K562 (cell line): ENCODE results near the gene CFDP1. TPM values are rescaled to one million over a fixed set of nuclear protein-coding genes. Genes with fewer than 3 reads are reported as not detected.
A peak's percentile ranks its signal among the peaks of the same experiment; 100 is the strongest.

ENCODE experiments used
- ATAC-seq: fragments of 200-7000 bp; cut with Tn5 transposase; 3 replicates; pipeline ENCODE4 v1.9.1; 2020; ENCODE audit warnings: moderate library complexity
- BruUV-seq: library from RNA; stranded (reverse); fragments of 400-500 nt; replicated peaks from 2 replicates; lab custom pipeline; 2021; lab: Mats Ljungman, UMichigan
- CTCF ChIA-PET: fragments of 300-600 bp; formaldehyde crosslinking; extraction: SDS; loops from one replicate; lab custom pipeline; 2021; ENCODE audit warnings: low intra/inter-chr PET ratio; lab: Yijun Ruan, JAX
- POLR2A ChIA-PET: fragments of 300-600, 350-650 bp; sonication (Branson Sonifier 250); formaldehyde crosslinking; extraction: SDS; loops from one replicate; lab custom pipeline; 2021; ENCODE audit warnings: antibody characterized with exemption, inconsistent platforms; lab: Yijun Ruan, JAX
- DNase-seq, 4 experiments: peaks; one replicate each; pipeline versions ENCODE4 v3.0.0 to v3.0.0-alpha.2; 2011 to 2018; ENCODE audit warnings: low spot score in 3 of 4, mixed read lengths in 3 of 4; ENCODE audit errors: extremely low read depth in 1 of 4
- FAIRE-seq: peaks from 2 replicates; lab custom pipeline; 2011; peaks lifted over from hg19 to GRCh38; lab: Jason Lieb, UNC
- H2AFZ ChIP-seq: 2 replicates; pipeline ENCODE4 v1.6.0; 2011; ENCODE audit warnings: low read depth, low read length, control low read depth, inconsistent platforms
- H3K27ac ChIP-seq: fragments of 200-600 bp; 3 replicates; pipeline ENCODE4 v1.8.0; 2011; ENCODE audit warnings: low read depth, mild to moderate bottlenecking, control low read depth, inconsistent platforms, low read length, moderate library complexity, mixed read lengths; ENCODE audit errors: extremely low read depth
- H3K27me3 ChIP-seq, 2 experiments: fragments of 300-600 bp in 1 of 2; 2 replicates in 1 of 2; 3 replicates in 1 of 2; pipeline versions ENCODE4 v1.6.0 to v1.8.0; 2011; ENCODE audit warnings: inconsistent platforms in 2 of 2, low read length in 2 of 2, mild to moderate bottlenecking in 1 of 2, mixed read lengths in 1 of 2, moderate library complexity in 1 of 2; ENCODE audit not compliant: control insufficient read depth in 2 of 2, insufficient read depth in 2 of 2
- H3K36me3 ChIP-seq: fragments of 300-600 bp; 3 replicates; pipeline ENCODE4 v1.8.0; 2011; ENCODE audit warnings: mild to moderate bottlenecking, low read length, inconsistent platforms; ENCODE audit not compliant: control insufficient read depth, insufficient read depth
- H3K4me1 ChIP-seq, 2 experiments: fragments of 200-600 bp in 1 of 2; replicated peaks in 1 of 2; 2 replicates in 1 of 2; 3 replicates in 1 of 2; pipeline versions ENCODE4 v1.5.1 to v1.8.0; 2011; ENCODE audit warnings: inconsistent platforms in 2 of 2, low read length in 2 of 2, mild to moderate bottlenecking in 1 of 2, mixed read lengths in 1 of 2, moderate library complexity in 1 of 2; ENCODE audit not compliant: control insufficient read depth in 2 of 2, insufficient read depth in 2 of 2
- H3K4me2 ChIP-seq: 2 replicates; pipeline ENCODE4 v1.6.1; 2011; ENCODE audit warnings: low read length, control low read depth, inconsistent platforms, mixed read lengths; ENCODE audit not compliant: insufficient read depth
- H3K4me3 ChIP-seq: fragments of 200-600 bp; sonication (generic), shearing (Covaris generic); 2 replicates; pipeline ENCODE4 v1.5.1; 2016; ENCODE audit warnings: control low read depth, inconsistent platforms
- H3K79me2 ChIP-seq: fragments of 200-600 bp; 3 replicates; pipeline ENCODE4 v1.8.0; 2011; ENCODE audit warnings: low read length, inconsistent platforms; ENCODE audit not compliant: control insufficient read depth, insufficient read depth
- H3K9ac ChIP-seq, 2 experiments: 2 replicates each; pipeline versions ENCODE4 v1.6.0 to v1.6.1; 2011; ENCODE audit warnings: low read depth in 2 of 2, low read length in 2 of 2, control low read depth in 1 of 2, inconsistent platforms in 1 of 2, mild to moderate bottlenecking in 1 of 2, mixed read lengths in 1 of 2; ENCODE audit not compliant: insufficient read depth in 1 of 2
- H3K9me1 ChIP-seq: one replicate; pipeline ENCODE4 v1.6.0; 2011; ENCODE audit warnings: inconsistent platforms, mild to moderate bottlenecking, low read length, moderate library complexity; ENCODE audit not compliant: control insufficient read depth, insufficient read depth
- H3K9me3 ChIP-seq: replicated peaks from 2 replicates; pipeline ENCODE4 v1.5.1; 2011; ENCODE audit warnings: low read depth, low read length, inconsistent platforms; ENCODE audit not compliant: control insufficient read depth, insufficient read depth
- H4K20me1 ChIP-seq: replicated peaks from 2 replicates; pipeline ENCODE4 v1.6.1; 2011; ENCODE audit warnings: low read length, inconsistent platforms, mixed read lengths; ENCODE audit not compliant: control insufficient read depth, insufficient read depth
- C11orf30 ChIP-seq: fragments of 450-650 bp; IDR thresholded peaks from 2 replicates; pipeline ENCODE4 v1.6.1; 2016; ENCODE audit warnings: low read depth, mild to moderate bottlenecking
- CHD1 ChIP-seq: fragments of 200-600 bp; sonication (generic); IDR thresholded peaks from one replicate; pipeline ENCODE4 v1.6.1; 2012; ENCODE audit warnings: mild to moderate bottlenecking, moderate library complexity, low read length, inconsistent platforms
- ETV1 ChIP-seq: fragments of 450-650 bp; conservative IDR thresholded peaks from 2 replicates; pipeline ENCODE4 v1.6.1; 2016; ENCODE audit warnings: missing genetic modification characterization, control low read depth, low read depth, missing compliant biosample characterization
- FIP1L1 ChIP-seq: fragments of 200-400 bp; formaldehyde crosslinking; IDR thresholded peaks from 2 replicates; pipeline ENCODE4 v1.6.1; 2018; ENCODE audit warnings: mild to moderate bottlenecking, low read depth, low read length; ENCODE audit not compliant: poor library complexity, severe bottlenecking
- GATAD2A ChIP-seq: fragments of 450-650 bp; IDR thresholded peaks from 2 replicates; pipeline ENCODE4 v1.6.1; 2017
- HCFC1 ChIP-seq: IDR thresholded peaks from 2 replicates; pipeline ENCODE4 v1.6.1; 2012; ENCODE audit warnings: low read depth, low read length, improper control_type of control experiment
- MAX ChIP-seq: sonication (generic); formaldehyde crosslinking; IDR thresholded peaks from 2 replicates; pipeline ENCODE4 v1.9.0; 2022; ENCODE audit warnings: mild to moderate bottlenecking, missing genetic modification reagents
- MED1 ChIP-seq: sonication (generic); formaldehyde crosslinking; IDR thresholded peaks from 2 replicates; pipeline ENCODE4 v1.8.1; 2023; ENCODE audit warnings: missing genetic modification reagents, borderline replicate concordance
- TEAD2 ChIP-seq: fragments of 450-650 bp; IDR thresholded peaks from 2 replicates; pipeline ENCODE4 v1.6.1; 2016; ENCODE audit warnings: missing genetic modification characterization, control low read depth, missing compliant biosample characterization
- ZFP30 ChIP-seq: fragments of 250-450 bp; sonication (Bioruptor Pico); IDR thresholded peaks from 2 replicates; pipeline ENCODE4 v1.8.0; 2022; ENCODE audit warnings: moderate library complexity, mild to moderate bottlenecking, inconsistent platforms, borderline replicate concordance
- ZHX1 ChIP-seq: fragments of 150-350 bp; conservative IDR thresholded peaks from 2 replicates; pipeline ENCODE4 v1.6.1; 2014; ENCODE audit warnings: low read length
- ZNF561 ChIP-seq: fragments of 450-650 bp; formaldehyde crosslinking; conservative IDR thresholded peaks from 2 replicates; pipeline ENCODE4 v1.4.0; 2020; ENCODE audit warnings: mild to moderate bottlenecking, moderate library complexity
- ZNF586 ChIP-seq: fragments of 450-650 bp; formaldehyde crosslinking; conservative IDR thresholded peaks from 2 replicates; pipeline ENCODE4 v1.4.0; 2020; ENCODE audit warnings: mild to moderate bottlenecking, moderate library complexity
- WGBS: fragments of 100-300 bp; shearing (Covaris generic); methylation state at CpG from one replicate; pipeline ENCODE4 v1.1.6; 2016; ENCODE audit warnings: low coverage, mixed read lengths; ENCODE audit not compliant: insufficient coverage; ENCODE audit errors: missing lambda C conversion rate; 5-methylcytosine and 5-hydroxymethylcytosine counted together
- in situ Hi-C: fragments of 300-500 bp; cut with MboI; formaldehyde crosslinking; loops from 4 replicates; pipeline ENCODE4 v1.15.0; 2018; ENCODE audit warnings: inconsistent platforms, mixed read lengths
- intact Hi-C: fragments of 100-400 bp; cut with micrococcal nuclease; formaldehyde crosslinking; loops from 2 replicates; pipeline ENCODE4 v1.14.2; 2022
- polyA plus RNA-seq, 8 experiments: library from polyadenylated mRNA; depleted of rRNA in 4 of 8; stranded (reverse) in 5 of 8; unstranded in 3 of 8; fragments of >200 nt; fragmentation: Nextera tagmentation in 2 of 8; fragmentation: Illumina TruSeq in 1 of 8; extraction: Ambion mirVana in 2 of 8; extraction: Trizol in 1 of 8; gene quantifications; 2 replicates each; pipeline versions ENCODE4 v1.2.1 to v1.2.3, GENCODE V29; 2011 to 2014; ENCODE audit warnings: inconsistent platforms in 1 of 8, missing spikeins in 1 of 8
- total RNA-seq, 7 experiments: library from RNA; depleted of rRNA in 6 of 7; stranded (reverse); fragments of >200 nt in 6 of 7; fragmentation: Illumina TruSeq in 2 of 7; extraction: Trizol in 2 of 7; gene quantifications; 2 replicates each; pipeline versions ENCODE4 v1.2.1 to v1.2.3, GENCODE V29; 2011 to 2021; ENCODE audit warnings: low replicate concordance in 1 of 7
- TF ChIP-seq, protein P1 (sequence below): sonication (generic); formaldehyde crosslinking; IDR thresholded peaks from 2 replicates; pipeline ENCODE4 v1.8.1; 2022; ENCODE audit warnings: missing genetic modification reagents
- TF ChIP-seq, protein P2 (sequence below): fragments of 450-650 bp; IDR thresholded peaks from 2 replicates; pipeline ENCODE4 v1.6.1; 2016; ENCODE audit warnings: antibody characterized with exemption

The CFDP1 gene
- total and polyA plus RNA-seq, 9 of the 15 experiments (the other 6 are each of a cell fraction or from before 2014, with no cell fraction given) = 31.5 to 78.4 (median 61.7) TPM

- intact Hi-C loops = loop anchor here (1.0 to 5.0 kb wide), 2 partner anchors 11 to 41 kb away; partner anchors contain the start of gene TMEM170A
- Histone ChIP-seq H3K4me3 (0 out of 2 replicates have a peak overlapping the region, but pooled peaks have one; percentile 3), H3K9me1 (no peaks in the 10 kb centered on the region), H3K27me3 (no peaks in the 10 kb centered on the region), H4K20me1 (no peaks in the 10 kb centered on the region), H3K9me3 (no peaks in the 10 kb centered on the region), H3K4me2 (peak overlapping the region; percentile 64), H3K4me1 (peaks cover 4 to 8% of the 10 kb centered on the region in 2 experiments; a peak in 4 of 5 replicates), H3K27ac (peak overlapping the region; percentile 29; the same call in 2 of the 3 replicates), H3K36me3 (no peaks in the 10 kb centered on the region), H3K79me2 (peaks cover 75% of the 10 kb centered on the region), H3K9ac (peak overlapping the region in 1 of 2 experiments; percentile 31; a peak in 2 of 4 replicates), H2AFZ (peak overlapping the region; percentile 68)
- in situ Hi-C loops = no loop called here
- WGBS = 21% methylated on average over 8 of the region's 8 CpGs
- FAIRE-seq = peak; percentile 89
- BruUV-seq = no TSS peak
- DNase-seq = peak; percentile 26 to 85 (median 46)
- ChIA-PET CTCF (interaction anchor here (1.2 kb wide), 1 partner anchor 43 kb away, joined by 4 read pairs; the partner anchor contains the start of gene TMEM170A), POLR2A (interaction anchor here (0.6 to 1.9 kb wide), 4 partner anchors 9 to 254 kb away, joined by 3 to 12 read pairs (median 3); partner anchors contain the start of gene CFDP1)
- ATAC-seq = peak; percentile 97
- 0 out of 2 replicates have a peak, but pooled peaks have one; percentile 41 for TF ChIP-seq ZHX1
- TF ChIP-seq C11orf30 = no peak
- TF ChIP-seq ZFP30 (CRISPR knock-in tag) = no peak
- TF ChIP-seq, protein P1, sequence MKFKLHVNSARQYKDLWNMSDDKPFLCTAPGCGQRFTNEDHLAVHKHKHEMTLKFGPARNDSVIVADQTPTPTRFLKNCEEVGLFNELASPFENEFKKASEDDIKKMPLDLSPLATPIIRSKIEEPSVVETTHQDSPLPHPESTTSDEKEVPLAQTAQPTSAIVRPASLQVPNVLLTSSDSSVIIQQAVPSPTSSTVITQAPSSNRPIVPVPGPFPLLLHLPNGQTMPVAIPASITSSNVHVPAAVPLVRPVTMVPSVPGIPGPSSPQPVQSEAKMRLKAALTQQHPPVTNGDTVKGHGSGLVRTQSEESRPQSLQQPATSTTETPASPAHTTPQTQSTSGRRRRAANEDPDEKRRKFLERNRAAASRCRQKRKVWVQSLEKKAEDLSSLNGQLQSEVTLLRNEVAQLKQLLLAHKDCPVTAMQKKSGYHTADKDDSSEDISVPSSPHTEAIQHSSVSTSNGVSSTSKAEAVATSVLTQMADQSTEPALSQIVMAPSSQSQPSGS (CRISPR knock-in tag) = no peak
- no peak for TF ChIP-seq ZNF586
- TF ChIP-seq HCFC1 = no peak
- TF ChIP-seq MED1 (CRISPR knock-in tag) = no peak
- TF ChIP-seq GATAD2A = no peak
- no peak for TF ChIP-seq TEAD2 (tag)
- TF ChIP-seq FIP1L1 = no peak
- no peak for TF ChIP-seq CHD1
- no peak for TF ChIP-seq MAX
- peak; percentile 66; the same call in 1 of the 2 replicates for TF ChIP-seq ETV1 (tag)
- TF ChIP-seq, protein P2, sequence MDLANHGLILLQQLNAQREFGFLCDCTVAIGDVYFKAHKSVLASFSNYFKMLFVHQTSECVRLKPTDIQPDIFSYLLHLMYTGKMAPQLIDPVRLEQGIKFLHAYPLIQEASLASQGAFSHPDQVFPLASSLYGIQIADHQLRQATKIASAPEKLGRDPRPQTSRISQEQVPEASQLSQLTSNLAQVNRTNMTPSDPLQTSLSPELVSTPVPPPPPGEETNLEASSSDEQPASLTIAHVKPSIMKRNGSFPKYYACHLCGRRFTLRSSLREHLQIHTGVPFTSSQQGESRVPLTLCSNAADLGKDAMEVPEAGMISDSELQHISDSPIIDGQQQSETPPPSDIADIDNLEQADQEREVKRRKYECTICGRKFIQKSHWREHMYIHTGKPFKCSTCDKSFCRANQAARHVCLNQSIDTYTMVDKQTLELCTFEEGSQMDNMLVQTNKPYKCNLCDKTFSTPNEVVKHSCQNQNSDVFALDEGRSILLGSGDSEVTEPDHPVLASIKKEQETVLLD = no peak
- no peak for TF ChIP-seq ZNF561
Measured at GRCh38 chr16:75420987-75421819, 12.1 kb downstream of the CFDP1 start.
